Parathyroid adenoma (tissue), 2 donors: ENCODE data around the gene SLC25A5.
"Not testable (repeated sequence)": the region's sequence is repeated elsewhere in the genome, so short reads cannot be mapped to it uniquely, and the experiment has no call there.

Experiments
- H2AFZ ChIP-seq: fragments of 300-600 bp; sonication (generic); one replicate; pipeline ENCODE4 v1.7.0; 2017; ENCODE audit warnings: antibody characterized with exemption, mild to moderate bottlenecking
- H3K27ac ChIP-seq: fragments of 300-600 bp; sonication (generic); one replicate; pipeline ENCODE4 v1.7.0; 2017
- H3K27me3 ChIP-seq: fragments of 300-600 bp; sonication (generic); one replicate; pipeline ENCODE4 v1.7.0; 2017; ENCODE audit warnings: low read length; ENCODE audit not compliant: control insufficient read depth, insufficient read depth
- H3K36me3 ChIP-seq: fragments of 300-600 bp; sonication (generic); one replicate; pipeline ENCODE4 v1.7.0; 2017; ENCODE audit warnings: low read length; ENCODE audit not compliant: control insufficient read depth, insufficient read depth
- H3K4me1 ChIP-seq: fragments of 300-600 bp; sonication (generic); one replicate; pipeline ENCODE4 v1.7.0; 2017; ENCODE audit warnings: control low read depth
- H3K4me2 ChIP-seq: fragments of 300-600 bp; sonication (generic); one replicate; pipeline ENCODE4 v1.7.0; 2017; ENCODE audit warnings: low read length
- H3K4me3 ChIP-seq: fragments of 300-600 bp; sonication (generic); one replicate; pipeline ENCODE4 v1.7.0; 2017; ENCODE audit warnings: low read depth, low read length
- H3K79me2 ChIP-seq: fragments of 300-600 bp; sonication (generic); one replicate; pipeline ENCODE4 v1.7.0; 2017; ENCODE audit warnings: control low read depth
- H3K9ac ChIP-seq: fragments of 300-600 bp; sonication (generic); one replicate; pipeline ENCODE4 v1.7.0; 2017; ENCODE audit warnings: mild to moderate bottlenecking
- H3K9me3 ChIP-seq: fragments of 300-600 bp; sonication (generic); one replicate; pipeline ENCODE4 v1.7.0; 2017; ENCODE audit warnings: low read length; ENCODE audit not compliant: control insufficient read depth
- TF ChIP-seq, protein P1 (sequence below): fragments of 300-600 bp; sonication (generic); IDR thresholded peaks from one replicate; pipeline ENCODE4 v1.7.0; 2017; ENCODE audit warnings: antibody characterized with exemption, mild to moderate bottlenecking
- donor health status: primary hyperparathyroidism.

Gene SLC25A5

DNA sequence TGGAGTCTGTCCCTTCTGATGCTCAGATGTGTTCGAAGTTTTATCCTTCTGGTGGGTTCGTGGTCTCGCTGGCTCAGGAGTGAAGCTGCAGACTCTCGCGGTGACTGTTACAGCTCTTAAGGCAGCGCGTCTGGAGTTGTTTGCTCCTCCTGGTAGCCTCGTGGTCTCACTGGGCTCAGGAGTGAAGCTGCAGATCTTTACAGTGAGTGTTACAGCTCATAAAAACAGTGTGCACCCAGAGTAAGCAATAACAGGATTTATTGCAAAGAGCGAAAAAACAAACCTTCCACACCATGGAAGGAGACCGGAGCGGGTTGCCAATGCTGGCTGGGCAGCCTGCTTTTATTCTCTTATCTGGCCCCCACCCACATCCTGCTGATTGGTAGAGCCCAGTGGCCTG is 18.5 kb downstream of the SLC25A5 start:
- Histone ChIP-seq H3K27ac (no peak overlapping the region), H3K36me3 (no peaks in the 10 kb centered on the region), H3K4me3 (no peak overlapping the region), H3K9me3 (no peaks in the 10 kb centered on the region), H3K4me1 (no peaks in the 10 kb centered on the region), H3K9ac (no peak overlapping the region), H3K79me2 (no peaks in the 10 kb centered on the region), H2AFZ (no peak overlapping the region), H3K4me2 (no peak overlapping the region), H3K27me3 (no peaks in the 10 kb centered on the region)
- TF ChIP-seq, protein P1, sequence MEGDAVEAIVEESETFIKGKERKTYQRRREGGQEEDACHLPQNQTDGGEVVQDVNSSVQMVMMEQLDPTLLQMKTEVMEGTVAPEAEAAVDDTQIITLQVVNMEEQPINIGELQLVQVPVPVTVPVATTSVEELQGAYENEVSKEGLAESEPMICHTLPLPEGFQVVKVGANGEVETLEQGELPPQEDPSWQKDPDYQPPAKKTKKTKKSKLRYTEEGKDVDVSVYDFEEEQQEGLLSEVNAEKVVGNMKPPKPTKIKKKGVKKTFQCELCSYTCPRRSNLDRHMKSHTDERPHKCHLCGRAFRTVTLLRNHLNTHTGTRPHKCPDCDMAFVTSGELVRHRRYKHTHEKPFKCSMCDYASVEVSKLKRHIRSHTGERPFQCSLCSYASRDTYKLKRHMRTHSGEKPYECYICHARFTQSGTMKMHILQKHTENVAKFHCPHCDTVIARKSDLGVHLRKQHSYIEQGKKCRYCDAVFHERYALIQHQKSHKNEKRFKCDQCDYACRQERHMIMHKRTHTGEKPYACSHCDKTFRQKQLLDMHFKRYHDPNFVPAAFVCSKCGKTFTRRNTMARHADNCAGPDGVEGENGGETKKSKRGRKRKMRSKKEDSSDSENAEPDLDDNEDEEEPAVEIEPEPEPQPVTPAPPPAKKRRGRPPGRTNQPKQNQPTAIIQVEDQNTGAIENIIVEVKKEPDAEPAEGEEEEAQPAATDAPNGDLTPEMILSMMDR: no peak

DNA sequence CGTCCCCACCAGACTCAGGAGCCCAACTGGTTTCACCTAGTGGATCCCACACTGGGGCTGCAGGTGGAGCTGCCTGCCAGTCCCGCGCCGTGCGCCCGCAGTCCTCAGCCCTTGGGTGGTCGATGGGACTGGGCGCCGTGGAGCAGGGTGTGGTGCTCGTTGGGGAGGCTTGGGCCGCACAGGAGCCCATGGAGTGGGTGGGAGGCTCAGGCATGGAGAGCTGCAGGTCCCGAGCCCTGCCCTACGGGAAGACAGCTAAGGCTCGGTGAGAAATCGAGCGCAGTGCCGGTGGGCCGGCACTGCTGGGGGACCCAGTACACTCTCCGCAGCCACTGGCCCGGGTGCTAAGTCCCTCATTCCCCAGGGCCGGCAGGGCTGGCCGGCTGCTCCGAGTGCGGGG is 19.5 kb downstream of the SLC25A5 start:
- H3K36me3 ChIP-seq, H3K4me1 ChIP-seq, H3K9ac ChIP-seq, H2AFZ ChIP-seq, H3K4me2 ChIP-seq, H3K79me2 ChIP-seq, H3K27me3 ChIP-seq, H3K4me3 ChIP-seq, H3K27ac ChIP-seq, H3K9me3 ChIP-seq: not testable (repeated sequence)

DNA sequence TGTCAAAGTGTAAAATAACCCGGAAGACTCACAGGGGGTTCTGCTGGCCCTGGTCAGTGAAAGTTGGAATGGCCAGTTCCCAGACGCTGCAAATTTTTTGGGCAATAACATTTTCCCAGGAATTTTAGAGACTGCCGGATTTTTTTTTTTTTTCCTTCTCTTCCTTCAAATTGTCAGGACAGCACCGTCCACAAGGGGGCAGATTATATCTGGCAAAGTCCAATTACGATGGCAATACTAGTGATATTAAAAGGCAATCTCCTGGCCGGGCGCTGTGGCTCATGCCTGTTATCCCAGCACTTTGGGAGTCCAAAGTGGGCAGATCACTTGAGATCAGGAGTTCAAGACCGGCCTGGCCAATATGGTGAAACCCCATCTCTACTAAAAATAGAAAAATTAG is 20.5 kb downstream of the SLC25A5 start:
- Histone ChIP-seq H3K36me3 (no peaks in the 10 kb centered on the region), H3K4me3 (no peak overlapping the region), H2AFZ (no peak overlapping the region), H3K4me2 (no peak overlapping the region), H3K9ac (no peak overlapping the region), H3K79me2 (no peaks in the 10 kb centered on the region), H3K9me3 (no peaks in the 10 kb centered on the region), H3K4me1 (no peaks in the 10 kb centered on the region), H3K27ac (no peak overlapping the region), H3K27me3 (no peaks in the 10 kb centered on the region)
- TF ChIP-seq, protein P1: peak; percentile 53

DNA sequence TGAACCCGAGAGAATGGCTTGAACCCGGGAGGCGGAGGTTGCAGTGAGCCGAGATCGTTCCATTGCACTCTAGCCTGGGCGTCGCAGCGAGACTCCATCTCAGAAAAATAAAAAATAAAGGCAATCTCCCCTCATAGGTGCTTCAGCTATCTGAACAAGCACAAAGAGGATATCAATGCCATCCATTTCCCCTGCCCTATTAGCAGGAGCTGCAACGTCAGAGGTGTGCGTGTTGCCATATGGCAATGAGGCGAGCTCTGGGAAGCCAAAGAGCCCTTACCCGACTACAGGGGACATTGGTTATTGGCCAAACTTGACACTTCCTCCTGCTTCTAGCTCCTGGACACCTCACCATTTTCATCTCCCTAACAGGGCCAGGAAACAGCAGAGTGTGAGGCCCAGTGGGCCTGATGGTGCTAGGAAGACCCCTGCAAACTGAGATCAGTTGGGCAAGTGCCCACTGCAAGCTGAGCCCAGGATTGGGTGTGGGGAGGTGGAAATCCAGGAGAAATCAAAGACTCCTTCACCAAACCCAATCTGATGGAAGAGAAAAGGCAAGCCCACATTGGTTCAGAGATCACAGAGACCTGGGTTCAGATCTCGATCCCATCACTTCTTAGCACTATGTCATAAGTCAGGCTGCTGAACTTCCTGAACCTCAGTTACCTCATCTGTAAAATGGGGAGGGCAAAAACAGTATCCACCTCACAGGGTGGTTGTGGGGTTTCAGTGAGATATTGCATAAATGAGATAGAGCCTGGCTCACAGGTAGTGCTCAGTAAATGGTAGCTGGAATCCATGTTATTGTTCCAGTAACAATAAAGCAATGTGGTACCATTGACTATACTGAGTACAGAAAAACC is 21.2 kb downstream of the SLC25A5 start:
- TF ChIP-seq, protein P1: no peak
- Histone ChIP-seq H3K4me3 (no peak overlapping the region), H2AFZ (no peak overlapping the region), H3K79me2 (no peaks in the 10 kb centered on the region), H3K4me2 (no peak overlapping the region), H3K27ac (no peak overlapping the region), H3K9ac (no peak overlapping the region), H3K9me3 (no peaks in the 10 kb centered on the region), H3K27me3 (no peaks in the 10 kb centered on the region), H3K36me3 (no peaks in the 10 kb centered on the region), H3K4me1 (no peaks in the 10 kb centered on the region)

DNA sequence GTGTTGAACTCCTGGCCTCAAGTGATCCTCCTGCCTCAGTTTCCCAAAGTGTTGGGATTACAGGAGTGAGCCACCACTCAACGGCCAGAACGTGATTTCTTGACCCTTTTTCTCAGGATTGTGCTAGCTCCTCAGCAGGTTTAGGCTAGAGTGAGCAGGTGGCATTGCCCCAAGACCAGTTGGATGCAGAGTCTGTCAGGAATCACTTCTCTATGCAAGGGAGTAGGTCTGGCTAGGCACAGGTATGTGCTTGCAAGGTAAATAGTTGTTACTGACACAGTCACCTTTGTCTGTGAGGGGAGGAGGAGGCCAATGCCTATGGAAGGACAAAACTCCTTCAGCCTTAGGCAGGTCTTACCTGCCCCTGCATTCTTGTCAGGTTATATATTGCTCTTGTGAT is 24.2 kb downstream of the SLC25A5 start:
- no peak overlapping the region for H2AFZ ChIP-seq
- H3K9ac ChIP-seq: no peak overlapping the region
- H3K79me2 ChIP-seq: no peaks in the 10 kb centered on the region
- H3K4me1 ChIP-seq: no peaks in the 10 kb centered on the region
- H3K4me2 ChIP-seq: no peak overlapping the region
- no peaks in the 10 kb centered on the region for H3K36me3 ChIP-seq
- H3K4me3 ChIP-seq: no peak overlapping the region
- no peak overlapping the region for H3K27ac ChIP-seq
- TF ChIP-seq, protein P1: no peak
- H3K9me3 ChIP-seq: no peaks in the 10 kb centered on the region
- no peaks in the 10 kb centered on the region for H3K27me3 ChIP-seq

DNA sequence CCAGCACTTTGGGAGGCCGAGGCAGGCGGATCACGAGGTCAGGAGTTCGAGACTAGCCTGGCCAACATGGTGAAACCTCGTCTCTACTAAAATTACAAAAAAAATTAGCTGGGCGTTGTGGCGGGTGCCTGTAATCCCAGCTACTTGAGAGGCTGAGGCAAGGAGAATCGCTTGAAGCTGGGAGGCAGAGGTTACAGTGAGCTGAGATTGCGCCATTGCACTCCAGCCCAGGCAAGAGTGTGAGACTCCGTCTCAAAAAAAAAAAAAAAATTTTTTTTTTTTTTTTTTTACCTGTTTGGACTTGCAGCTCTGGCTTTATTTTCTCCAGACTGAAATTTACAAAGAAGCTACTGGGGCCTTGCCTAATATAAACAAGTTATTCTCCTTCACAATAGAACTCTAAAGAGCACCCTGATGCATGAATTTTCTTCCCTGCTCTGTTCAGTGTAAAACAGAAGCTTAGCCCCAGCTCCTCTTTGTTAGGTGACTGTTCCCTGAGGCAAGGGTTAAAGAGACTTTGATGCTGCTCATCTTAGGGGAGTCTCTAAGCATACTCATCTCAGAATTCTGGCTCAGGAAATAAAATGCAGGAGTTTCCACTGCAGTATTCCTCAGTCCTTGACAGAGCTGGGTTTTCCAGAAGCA is 25.7 kb downstream of the SLC25A5 start:
- not testable (repeated sequence) for H3K27me3 ChIP-seq, H3K4me1 ChIP-seq, H3K27ac ChIP-seq, H3K9ac ChIP-seq, H3K9me3 ChIP-seq, H3K4me2 ChIP-seq, H3K79me2 ChIP-seq, H3K4me3 ChIP-seq, H2AFZ ChIP-seq, H3K36me3 ChIP-seq
